GM23338 (cell line): ENCODE measurements around the gene SPINT2. TPM values are rescaled to one million over a fixed set of nuclear protein-coding genes. Genes with fewer than 3 reads are reported as not detected.
A peak's percentile ranks its signal among the peaks of the same experiment; 100 is the strongest.

Source experiments
- ATAC-seq: fragments of 200-7000 bp; cut with Tn5 transposase; 3 replicates; pipeline ENCODE4 v1.9.1; 2020
- DNase-seq: peaks from one replicate; pipeline ENCODE4 v3.0.0-alpha.2; 2015; ENCODE audit warnings: low spot score
- H2AFZ ChIP-seq: fragments of 200-600 bp; sonication (generic); 2 replicates; pipeline ENCODE4 v1.8.0; 2016; ENCODE audit warnings: antibody characterized with exemption, mild to moderate bottlenecking, moderate library complexity
- H3F3A ChIP-seq: fragments of 200-600 bp; sonication (generic); replicated peaks from 2 replicates; pipeline ENCODE4 v1.8.0; 2017; ENCODE audit warnings: antibody characterized with exemption, mixed run types, low read depth
- H3K27ac ChIP-seq: fragments of 200-600 bp; sonication (generic); 2 replicates; pipeline ENCODE4 v1.6.1; 2016; ENCODE audit warnings: low read depth
- H3K27me3 ChIP-seq: fragments of 200-600 bp; sonication (generic); 2 replicates; pipeline ENCODE4 v1.8.0; 2016; ENCODE audit warnings: mild to moderate bottlenecking, mixed run types, moderate library complexity; ENCODE audit not compliant: insufficient read depth
- H3K36me3 ChIP-seq: fragments of 200-600 bp; sonication (generic); 2 replicates; pipeline ENCODE4 v1.8.0; 2016; ENCODE audit warnings: mild to moderate bottlenecking; ENCODE audit not compliant: insufficient read depth
- H3K4me1 ChIP-seq: fragments of 200-600 bp; sonication (generic); 2 replicates; pipeline ENCODE4 v1.8.0; 2016; ENCODE audit warnings: mild to moderate bottlenecking, moderate library complexity; ENCODE audit not compliant: insufficient read depth
- H3K4me2 ChIP-seq: fragments of 200-600 bp; sonication (generic); 2 replicates; pipeline ENCODE4 v1.7.1; 2017; ENCODE audit warnings: mixed run types
- H3K4me3 ChIP-seq: fragments of 200-600 bp; sonication (generic); 2 replicates; pipeline ENCODE4 v1.6.1; 2016; ENCODE audit warnings: mixed run types
- H3K79me2 ChIP-seq: fragments of 200-600 bp; sonication (generic); replicated peaks from 2 replicates; pipeline ENCODE4 v1.8.0; 2017; ENCODE audit warnings: mild to moderate bottlenecking; ENCODE audit not compliant: insufficient read depth
- H3K9me2 ChIP-seq: fragments of 200-600 bp; sonication (generic); 2 replicates; pipeline ENCODE4 v1.8.0; 2017; ENCODE audit not compliant: insufficient read depth
- H4K20me1 ChIP-seq: fragments of 200-600 bp; sonication (generic); replicated peaks from 2 replicates; pipeline ENCODE4 v1.8.0; 2017; ENCODE audit warnings: mild to moderate bottlenecking; ENCODE audit not compliant: insufficient read depth
- H3K27ac Mint-ChIP-seq: 2 replicates; pipeline ENCODE4 v1.8.0; 2020; ENCODE audit warnings: inconsistent platforms, mild to moderate bottlenecking, moderate library complexity, mixed read lengths
- H3K27me3 Mint-ChIP-seq: 3 replicates; pipeline ENCODE4 v1.8.0; 2022; ENCODE audit warnings: low read depth, mild to moderate bottlenecking, moderate library complexity, mixed read lengths, inconsistent platforms; ENCODE audit not compliant: insufficient read depth, poor library complexity
- H3K36me3 Mint-ChIP-seq: 3 replicates; pipeline ENCODE4 v1.8.0; 2021; ENCODE audit warnings: low read depth, mild to moderate bottlenecking, inconsistent platforms, moderate library complexity, mixed read lengths
- H3K4me1 Mint-ChIP-seq: 3 replicates; pipeline ENCODE4 v1.8.0; 2020; ENCODE audit warnings: mild to moderate bottlenecking, inconsistent platforms, mixed read lengths
- H3K4me3 Mint-ChIP-seq: 3 replicates; pipeline ENCODE4 v1.8.0; 2021; ENCODE audit warnings: moderate library complexity, mild to moderate bottlenecking, inconsistent platforms, mixed read lengths
- H3K9me3 Mint-ChIP-seq: 3 replicates; pipeline ENCODE4 v1.8.0; 2020; ENCODE audit warnings: moderate library complexity, mild to moderate bottlenecking, inconsistent platforms, mixed read lengths
- CREB1 ChIP-seq: fragments of 250-450 bp; sonication (Bioruptor Pico); IDR thresholded peaks from 2 replicates; pipeline ENCODE4 v1.5.0; 2020; ENCODE audit warnings: low read depth, mild to moderate bottlenecking, moderate library complexity
- CTCF ChIP-seq, 2 experiments: fragments of 200-600 bp in 1 of 2; sonication (generic) in 1 of 2; conservative IDR thresholded peaks; 2 replicates each; pipeline versions ENCODE4 v1.5.1 to v1.6.1; 2016 to 2017; ENCODE audit warnings: antibody characterized with exemption in 2 of 2, low read depth in 2 of 2, mild to moderate bottlenecking in 2 of 2, moderate library complexity in 1 of 2
- ETS1 ChIP-seq: IDR thresholded peaks from 2 replicates; pipeline ENCODE4 v1.6.1; 2016; ENCODE audit warnings: antibody characterized with exemption
- EZH2 ChIP-seq: fragments of 200-600 bp; sonication (generic); IDR thresholded peaks from one replicate; pipeline ENCODE4 v1.8.0; 2017; ENCODE audit warnings: antibody characterized with exemption, mild to moderate bottlenecking, low read depth; ENCODE audit not compliant: unreplicated experiment
- EZH2phosphoT487 ChIP-seq: fragments of 200-600 bp; sonication (generic); IDR thresholded peaks from one replicate; pipeline ENCODE4 v1.8.1; 2018; ENCODE audit warnings: antibody characterized with exemption; ENCODE audit not compliant: unreplicated experiment
- JUNB ChIP-seq: IDR thresholded peaks from one replicate; pipeline ENCODE4 v1.6.1; 2016; ENCODE audit warnings: antibody characterized with exemption; ENCODE audit not compliant: unreplicated experiment
- NANOG ChIP-seq: IDR thresholded peaks from 2 replicates; pipeline ENCODE4 v1.6.1; 2016; ENCODE audit warnings: antibody characterized with exemption, borderline replicate concordance
- POLR2AphosphoS5 ChIP-seq: IDR thresholded peaks from 2 replicates; pipeline ENCODE4 v1.6.1; 2016; ENCODE audit warnings: antibody characterized with exemption, low read depth
- REST ChIP-seq: IDR thresholded peaks from one replicate; pipeline ENCODE4 v1.6.1; 2018; ENCODE audit warnings: antibody characterized with exemption; ENCODE audit not compliant: unreplicated experiment
- STAT1 ChIP-seq: IDR thresholded peaks from one replicate; pipeline ENCODE4 v1.6.1; 2016; ENCODE audit warnings: antibody characterized with exemption; ENCODE audit not compliant: unreplicated experiment
- ZNF114 ChIP-seq: fragments of 250-450 bp; sonication (Bioruptor Pico); IDR thresholded peaks from 2 replicates; pipeline ENCODE4 v1.5.0; 2020; ENCODE audit warnings: mild to moderate bottlenecking, moderate library complexity
- ZNF331 ChIP-seq: fragments of 250-450 bp; sonication (Bioruptor Pico); IDR thresholded peaks from 2 replicates; pipeline ENCODE4 v1.5.0; 2020; ENCODE audit warnings: low read depth, mild to moderate bottlenecking, moderate library complexity
- ZNF462 ChIP-seq: fragments of 250-450 bp; sonication (Bioruptor Pico); IDR thresholded peaks from 2 replicates; pipeline ENCODE4 v1.5.0; 2020; ENCODE audit warnings: mild to moderate bottlenecking, moderate library complexity
- polyA plus RNA-seq: library from polyadenylated mRNA; unstranded; fragments of >200 nt; fragmentation: Nextera tagmentation; extraction: Ambion mirVana; gene quantifications from 2 replicates; pipeline ENCODE4 v1.2.1, GENCODE V29; 2016
- total RNA-seq: library from RNA; depleted of rRNA; stranded (reverse); fragments of >200 nt; shearing (Covaris generic); gene quantifications from 2 replicates; pipeline ENCODE4 v1.2.3, GENCODE V29; 2014

Gene SPINT2
- total and polyA plus RNA-seq, 2 experiments from 2014 or later, result 319 to 468 TPM

- ATAC-seq, result no peak
- peaks cover 29% of the 10 kb centered on the region for H3K36me3 Mint-ChIP-seq
- Histone ChIP-seq H3K36me3 (peaks cover 8% of the 10 kb centered on the region; the same call in 1 of the 2 replicates), H3K9me2 (no peaks in the 10 kb centered on the region), H3F3A (peaks cover 16% of the 10 kb centered on the region), H3K79me2 (peaks cover 80% of the 10 kb centered on the region), H3K27ac (peak overlapping the region; percentile 47; the same call in 1 of the 2 replicates), H3K4me1 (no peaks in the 10 kb centered on the region), H4K20me1 (peaks cover 51% of the 10 kb centered on the region), H3K4me2 (no peak overlapping the region), H2AFZ (no peak overlapping the region), H3K4me3 (no peak overlapping the region), H3K27me3 (no peaks in the 10 kb centered on the region)
- H3K27me3 Mint-ChIP-seq, result peaks cover 2% of the 10 kb centered on the region
- no peaks in the 10 kb centered on the region for H3K9me3 Mint-ChIP-seq
- peak overlapping the region; percentile 46 for H3K27ac Mint-ChIP-seq
- no peak for DNase-seq
- no peaks in the 10 kb centered on the region for H3K4me1 Mint-ChIP-seq
- TF ChIP-seq ETS1 (no peak), ZNF114 (CRISPR knock-in tag) (no peak), ZNF462 (CRISPR knock-in tag) (no peak), EZH2 (no peak), REST (no peak), CREB1 (no peak), NANOG (no peak), EZH2phosphoT487 (no peak), ZNF331 (no peak), STAT1 (no peak), JUNB (no peak), CTCF (conservative IDR thresholded peaks at IDR 0.05; ENCODE audit: low read depth in 2 of 2) (no peak), POLR2AphosphoS5 (no peak)
- H3K4me3 Mint-ChIP-seq, result no peak overlapping the region
Measured at GRCh38 chr19:38281811-38282566, 17.6 kb downstream of the SPINT2 start.
